Measurements from ENCODE around the gene ABHD4. TPM values are rescaled to one million over a fixed set of nuclear protein-coding genes. Genes with fewer than 3 reads are reported as not detected.

Gene ABHD4
- total RNA-seq, 5 donors from 2014 or later (not counting 1 experiment from before 2014, with no cell fraction given) = 10.1 to 20.9 (median 17.3) TPM

- Histone ChIP-seq H3K36me3 (ENCODE audit: control insufficient read depth in 2 of 2, extremely low read depth in 1 of 2, insufficient read depth in 1 of 2, low read length in 1 of 2) (no peaks in the 10 kb centered on the region), H3K4me1 (ENCODE audit: control insufficient read depth in 1 of 2, extremely low read depth in 1 of 2, insufficient read depth in 2 of 2, low read length in 2 of 2) (peaks cover 5 to 22% of the 10 kb centered on the region in 2 experiments), H3K4me3 (ENCODE audit: control insufficient read depth in 1 of 2, extremely low read depth in 1 of 2, low read length in 1 of 2) (no peak overlapping the region), H3K27ac (ENCODE audit: low read length) (no peak overlapping the region), H3K9me3 (no peaks in the 10 kb centered on the region), H3K27me3 (replicated peaks in 1 of 2; ENCODE audit: control insufficient read depth in 2 of 2, extremely low read depth in 1 of 2, insufficient read depth in 2 of 2, low read length in 1 of 2) (peaks cover 0 to 8% of the 10 kb centered on the region in 2 experiments)
- H3K4me1 Mint-ChIP-seq = peaks cover 29 to 35% (median 33%) of the 10 kb centered on the region in 3 donors
- ATAC-seq (replicated peaks in 1 of 4) (no peak), DNase-seq (no peak)
- no peak overlapping the region for H3K4me3 Mint-ChIP-seq
- CTCF ChIA-PET = interaction anchor here in 1 of 2 donors (0.8 to 1.3 kb wide), 3 partner anchors 24 to 306 kb away, joined by 3 read pairs; no protein-coding TSS in a partner anchor
- H3K27ac Mint-ChIP-seq = no peak overlapping the region
- no peaks in the 10 kb centered on the region for H3K36me3 Mint-ChIP-seq
- peaks cover 0 to 8% of the 10 kb centered on the region in 2 donors for H3K27me3 Mint-ChIP-seq
- POLR2A ChIA-PET = interaction anchor here in 1 of 2 donors (0.8 kb wide), 1 partner anchor 10 kb away, joined by 3 read pairs; no protein-coding TSS in a partner anchor
- no peaks in the 10 kb centered on the region for H3K9me3 Mint-ChIP-seq
- no CpG with 5 or more reads among the region's 4 CpGs for WGBS (ENCODE audit: insufficient coverage)
These were observed 3.9 kb upstream of the ABHD4 start for GRCh38 chr14:22594156-22594716.

GRCh38 chr14:22596354-22596879 is 1.7 kb upstream of the ABHD4 start:
- Mint-ChIP-seq H3K9me3 (no peaks in the 10 kb centered on the region), H3K27me3 (peaks cover 0 to 8% of the 10 kb centered on the region in 2 donors), H3K4me1 (peaks cover 25 to 31% (median 31%) of the 10 kb centered on the region in 3 donors), H3K36me3 (peaks cover 2% of the 10 kb centered on the region), H3K27ac (no peak overlapping the region), H3K4me3 (peak overlapping the region in 1 of 3 donors; percentile 9)
- 100% methylated on average over 2 of the region's 3 CpGs for WGBS (ENCODE audit: insufficient coverage)
- no peak overlapping the region for H3K27ac ChIP-seq (ENCODE audit: low read length)
- H3K36me3 ChIP-seq (ENCODE audit: control insufficient read depth in 2 of 2, extremely low read depth in 1 of 2, insufficient read depth in 1 of 2, low read length in 1 of 2) = peaks cover 0 to under 1% of the 10 kb centered on the region in 2 donors
- ChIA-PET CTCF (interaction anchor here in 1 of 2 donors (0.6 kb wide), 1 partner anchor 25 kb away, joined by 3 read pairs; no protein-coding TSS in a partner anchor), POLR2A (interaction anchor here in 1 of 2 donors (0.6 to 4.9 kb wide), 2 partner anchors 8 to 58 kb away, joined by 4 to 39 read pairs; partner anchors contain the start of gene DAD1)
- peaks cover 0 to 8% of the 10 kb centered on the region in 2 experiments for H3K27me3 ChIP-seq (replicated peaks in 1 of 2; ENCODE audit: control insufficient read depth in 2 of 2, extremely low read depth in 1 of 2, insufficient read depth in 2 of 2, low read length in 1 of 2)
- DNase-seq (no peak), ATAC-seq (replicated peaks in 1 of 4) (no peak)
- H3K4me3 ChIP-seq (ENCODE audit: control insufficient read depth in 1 of 2, extremely low read depth in 1 of 2, low read length in 1 of 2) = no peak overlapping the region
- no peaks in the 10 kb centered on the region for H3K9me3 ChIP-seq
- H3K4me1 ChIP-seq (ENCODE audit: control insufficient read depth in 1 of 2, extremely low read depth in 1 of 2, insufficient read depth in 2 of 2, low read length in 2 of 2) = peaks cover 3 to 16% of the 10 kb centered on the region in 2 experiments

DNA sequence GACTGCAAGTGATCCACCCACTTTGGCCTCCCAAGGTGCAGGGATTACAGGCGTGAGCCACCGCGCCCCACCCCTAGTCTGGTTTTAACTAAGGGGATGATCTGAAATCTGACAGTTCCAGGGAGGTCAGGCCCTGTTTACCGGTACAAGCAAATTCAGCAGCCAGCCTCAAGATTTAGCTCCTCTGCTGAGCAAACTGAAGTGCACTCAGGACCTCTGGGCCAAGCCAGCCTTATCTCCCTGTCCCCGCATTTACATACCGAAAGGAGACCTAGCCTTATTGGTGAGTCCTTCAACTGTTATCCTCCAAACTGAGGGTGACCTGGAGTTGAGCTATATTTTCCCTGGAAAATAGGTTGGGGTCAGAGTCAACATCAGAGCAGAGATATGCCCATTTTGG is 835 bp upstream of the ABHD4 start:
- POLR2A ChIA-PET = interaction anchor here in 1 of 2 donors (4.9 kb wide), 1 partner anchor 8 kb away, joined by 39 read pairs; the partner anchor contains the start of gene DAD1
- H3K4me3 ChIP-seq (ENCODE audit: control insufficient read depth in 1 of 2, extremely low read depth in 1 of 2, low read length in 1 of 2) = no peak overlapping the region
- 97% methylated on average over 4 of the region's 6 CpGs for WGBS (ENCODE audit: insufficient coverage)
- peaks cover 3 to 17% of the 10 kb centered on the region in 2 experiments for H3K4me1 ChIP-seq (ENCODE audit: control insufficient read depth in 1 of 2, extremely low read depth in 1 of 2, insufficient read depth in 2 of 2, low read length in 2 of 2)
- Mint-ChIP-seq H3K27me3 (peaks cover 0 to 8% of the 10 kb centered on the region in 2 donors), H3K4me1 (peaks cover 32 to 37% (median 34%) of the 10 kb centered on the region in 3 donors), H3K36me3 (peaks cover 10% of the 10 kb centered on the region), H3K27ac (peak overlapping the region in 1 of 2 donors; percentile 29), H3K4me3 (peak overlapping the region; percentile 96 to 99 (median 97)), H3K9me3 (no peaks in the 10 kb centered on the region)
- DNase-seq = no peak
- H3K27me3 ChIP-seq (replicated peaks in 1 of 2; ENCODE audit: control insufficient read depth in 2 of 2, extremely low read depth in 1 of 2, insufficient read depth in 2 of 2, low read length in 1 of 2) = peaks cover 0 to 8% of the 10 kb centered on the region in 2 experiments
- no peak for ATAC-seq (replicated peaks in 1 of 4)
- CTCF ChIA-PET = interaction anchor here (0.5 to 3.1 kb wide), 2 partner anchors 8 to 29 kb away, joined by 4 to 27 read pairs; partner anchors contain the start of gene DAD1 (in 1 of the 2)
- H3K9me3 ChIP-seq = no peaks in the 10 kb centered on the region
- no peak overlapping the region for H3K27ac ChIP-seq (ENCODE audit: low read length)
- peaks cover 2 to 9% of the 10 kb centered on the region in 2 donors for H3K36me3 ChIP-seq (ENCODE audit: control insufficient read depth in 2 of 2, extremely low read depth in 1 of 2, insufficient read depth in 1 of 2, low read length in 1 of 2)

GRCh38 chr14:22597771-22598098 is 365 bp upstream of the ABHD4 start:
- Histone ChIP-seq H3K9me3 (no peaks in the 10 kb centered on the region), H3K27ac (ENCODE audit: low read length) (no peak overlapping the region), H3K36me3 (ENCODE audit: control insufficient read depth in 2 of 2, extremely low read depth in 1 of 2, insufficient read depth in 1 of 2, low read length in 1 of 2) (peaks cover 2 to 14% of the 10 kb centered on the region in 2 donors), H3K27me3 (replicated peaks in 1 of 2; ENCODE audit: control insufficient read depth in 2 of 2, extremely low read depth in 1 of 2, insufficient read depth in 2 of 2, low read length in 1 of 2) (peaks cover 0 to 8% of the 10 kb centered on the region in 2 experiments), H3K4me3 (ENCODE audit: control insufficient read depth in 1 of 2, extremely low read depth in 1 of 2, low read length in 1 of 2) (peak overlapping the region; percentile 72 to 85), H3K4me1 (ENCODE audit: control insufficient read depth in 1 of 2, extremely low read depth in 1 of 2, insufficient read depth in 2 of 2, low read length in 2 of 2) (peaks cover 3 to 17% of the 10 kb centered on the region in 2 experiments)
- H3K4me1 Mint-ChIP-seq = peaks cover 34 to 37% (median 37%) of the 10 kb centered on the region in 3 donors
- H3K27me3 Mint-ChIP-seq = peaks cover 0 to 8% of the 10 kb centered on the region in 2 donors
- peak overlapping the region; percentile 96 to 99 (median 97) for H3K4me3 Mint-ChIP-seq
- ATAC-seq (replicated peaks in 1 of 4) (peak in 2 of 4 experiments; percentile 17 to 20), DNase-seq (no peak)
- peaks cover 15% of the 10 kb centered on the region for H3K36me3 Mint-ChIP-seq
- H3K27ac Mint-ChIP-seq = peak overlapping the region; percentile 60 to 93
- no peaks in the 10 kb centered on the region for H3K9me3 Mint-ChIP-seq
- 4% methylated on average over 6 of the region's 9 CpGs for WGBS (ENCODE audit: insufficient coverage)
- CTCF ChIA-PET = interaction anchor here (0.5 to 3.1 kb wide), 4 partner anchors 9 to 253 kb away, joined by 3 to 27 read pairs (median 8); partner anchors contain the start of gene DAD1 (in 1 of the 2)
- POLR2A ChIA-PET = interaction anchor here in 1 of 2 donors (4.9 kb wide), 1 partner anchor 9 kb away, joined by 39 read pairs; the partner anchor contains the start of gene DAD1

DNA sequence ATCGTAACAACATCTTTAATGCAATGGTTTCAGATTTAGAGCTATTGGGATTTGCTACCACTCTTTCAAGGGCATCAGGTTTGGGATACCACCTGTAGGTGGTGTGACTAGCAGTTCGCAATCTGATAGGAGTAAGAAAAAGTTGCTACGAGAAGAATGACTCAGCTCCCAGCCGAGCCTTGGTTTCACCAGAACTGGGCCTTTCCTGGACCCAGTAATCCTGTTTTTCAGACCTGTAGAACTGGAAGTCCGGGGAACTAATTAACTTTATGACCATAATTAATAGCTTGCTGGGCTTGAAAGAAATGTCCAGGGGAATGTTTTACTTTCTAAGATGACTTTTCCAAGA is 770 bp downstream of the ABHD4 start:
- Mint-ChIP-seq H3K27me3 (peaks cover 0 to 3% of the 10 kb centered on the region in 2 donors), H3K4me3 (peak overlapping the region; percentile 96 to 99 (median 97)), H3K27ac (peak overlapping the region; percentile 80 to 93), H3K9me3 (no peaks in the 10 kb centered on the region), H3K4me1 (peaks cover 32 to 38% (median 37%) of the 10 kb centered on the region in 3 donors), H3K36me3 (peaks cover 26% of the 10 kb centered on the region)
- ATAC-seq (replicated peaks in 1 of 4) (peak; percentile 57 to 68 (median 61)), DNase-seq (peak in 12 of 35 experiments; percentile 4 to 57 (median 14))
- Histone ChIP-seq H3K27me3 (replicated peaks in 1 of 2; ENCODE audit: control insufficient read depth in 2 of 2, extremely low read depth in 1 of 2, insufficient read depth in 2 of 2, low read length in 1 of 2) (peaks cover 0 to 5% of the 10 kb centered on the region in 2 experiments), H3K27ac (ENCODE audit: low read length) (no peak overlapping the region), H3K36me3 (ENCODE audit: control insufficient read depth in 2 of 2, extremely low read depth in 1 of 2, insufficient read depth in 1 of 2, low read length in 1 of 2) (peaks cover 8 to 23% of the 10 kb centered on the region in 2 donors), H3K4me3 (ENCODE audit: control insufficient read depth in 1 of 2, extremely low read depth in 1 of 2, low read length in 1 of 2) (peak overlapping the region; percentile 72 to 85), H3K9me3 (no peaks in the 10 kb centered on the region), H3K4me1 (ENCODE audit: control insufficient read depth in 1 of 2, extremely low read depth in 1 of 2, insufficient read depth in 2 of 2, low read length in 2 of 2) (peaks cover 3 to 17% of the 10 kb centered on the region in 2 experiments)
- WGBS (ENCODE audit: insufficient coverage) = 0% methylated on average over 1 of the region's 5 CpGs
- ChIA-PET POLR2A (interaction anchor here (0.6 to 4.9 kb wide), 4 partner anchors 10 to 722 kb away, joined by 3 to 39 read pairs (median 4); partner anchors contain the start of genes DAD1 (in 1 of the 2) and PABPN1 (in 1 of the 2)), CTCF (interaction anchor here (0.7 to 3.1 kb wide), 10 partner anchors 10 to 224 kb away, joined by 3 to 27 read pairs (median 4); partner anchors contain the start of genes DAD1 (in 1 of the 2) and OXA1L (in 1 of the 2))

DNA sequence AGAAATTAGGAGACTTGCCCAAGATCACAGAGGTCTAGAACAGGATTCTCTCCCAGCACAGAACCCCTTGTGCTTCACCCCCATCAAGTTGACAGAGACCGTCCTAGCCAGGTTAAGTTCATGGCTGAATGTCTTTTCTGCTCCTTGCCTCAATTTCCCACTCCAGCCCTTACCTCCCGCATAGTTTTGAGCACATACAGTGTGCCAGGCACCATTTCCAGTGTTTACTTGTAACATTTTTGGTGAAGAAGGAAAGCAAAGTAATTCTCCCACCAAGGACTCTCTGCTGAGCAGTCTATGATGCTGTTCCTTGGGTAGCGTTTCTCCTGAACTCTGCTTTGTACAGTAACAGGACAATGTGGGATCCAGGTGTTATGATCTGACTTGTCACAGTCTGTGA is 1.2 kb downstream of the ABHD4 start:
- no peak overlapping the region for H3K27ac ChIP-seq (ENCODE audit: low read length)

More for the DNA sequence above, 1.2 kb downstream of the ABHD4 start:
- Histone ChIP-seq H3K4me1 (ENCODE audit: control insufficient read depth in 1 of 2, extremely low read depth in 1 of 2, insufficient read depth in 2 of 2, low read length in 2 of 2) (peaks cover 3 to 17% of the 10 kb centered on the region in 2 experiments), H3K36me3 (ENCODE audit: control insufficient read depth in 2 of 2, extremely low read depth in 1 of 2, insufficient read depth in 1 of 2, low read length in 1 of 2) (peaks cover 8 to 25% of the 10 kb centered on the region in 2 donors), H3K27me3 (replicated peaks in 1 of 2; ENCODE audit: control insufficient read depth in 2 of 2, extremely low read depth in 1 of 2, insufficient read depth in 2 of 2, low read length in 1 of 2) (peaks cover 0 to 5% of the 10 kb centered on the region in 2 experiments), H3K4me3 (ENCODE audit: control insufficient read depth in 1 of 2, extremely low read depth in 1 of 2, low read length in 1 of 2) (no peak overlapping the region), H3K9me3 (no peaks in the 10 kb centered on the region)
- Mint-ChIP-seq H3K4me3 (peak overlapping the region; percentile 96 to 99 (median 97)), H3K36me3 (peaks cover 31% of the 10 kb centered on the region), H3K9me3 (no peaks in the 10 kb centered on the region), H3K27me3 (peaks cover 0 to 3% of the 10 kb centered on the region in 2 donors), H3K27ac (peak overlapping the region in 1 of 2 donors; percentile 93), H3K4me1 (peaks cover 32 to 38% (median 37%) of the 10 kb centered on the region in 3 donors)
- ChIA-PET POLR2A (interaction anchor here (0.5 to 4.9 kb wide), 5 partner anchors 11 to 722 kb away, joined by 3 to 39 read pairs (median 3); partner anchors contain the start of genes DAD1 (in 1 of the 2) and PABPN1 (in 1 of the 2)), CTCF (interaction anchor here (0.5 to 3.1 kb wide), 10 partner anchors 10 to 223 kb away, joined by 3 to 27 read pairs (median 4); partner anchors contain the start of genes DAD1 (in 1 of the 2) and OXA1L (in 1 of the 2))
- ATAC-seq (replicated peaks in 1 of 4) = no peak
- WGBS (ENCODE audit: insufficient coverage) = 100% methylated on average over 1 of the region's 3 CpGs
- DNase-seq = no peak

Data from T-cell (primary cell).